Upper lobe of left lung (tissue), 4 donors: Measurements from ENCODE around the gene PAAF1.

Experiments
- EP300 ChIP-seq, 4 donors: sonication (generic); formaldehyde crosslinking; IDR thresholded peaks; one replicate each; pipeline ENCODE4 v1.5.1; 2017; ENCODE audit warnings: antibody characterized with exemption in 4 of 4, control low read depth in 2 of 4
- POLR2AphosphoS5 ChIP-seq, 2 donors: sonication (generic); formaldehyde crosslinking; IDR thresholded peaks; one replicate each; pipeline ENCODE4 v1.5.1; 2017; ENCODE audit warnings: antibody characterized with exemption in 2 of 2
- TF ChIP-seq, protein P1 (sequence below), 6 experiments: fragments of 450-650 bp in 4 of 6; fragments of 200-600 bp in 2 of 6; sonication (generic) in 2 of 6; IDR thresholded peaks; one replicate each; pipeline ENCODE4 v1.5.1; 2016 to 2019; ENCODE audit warnings: antibody characterized with exemption in 6 of 6

DNA sequence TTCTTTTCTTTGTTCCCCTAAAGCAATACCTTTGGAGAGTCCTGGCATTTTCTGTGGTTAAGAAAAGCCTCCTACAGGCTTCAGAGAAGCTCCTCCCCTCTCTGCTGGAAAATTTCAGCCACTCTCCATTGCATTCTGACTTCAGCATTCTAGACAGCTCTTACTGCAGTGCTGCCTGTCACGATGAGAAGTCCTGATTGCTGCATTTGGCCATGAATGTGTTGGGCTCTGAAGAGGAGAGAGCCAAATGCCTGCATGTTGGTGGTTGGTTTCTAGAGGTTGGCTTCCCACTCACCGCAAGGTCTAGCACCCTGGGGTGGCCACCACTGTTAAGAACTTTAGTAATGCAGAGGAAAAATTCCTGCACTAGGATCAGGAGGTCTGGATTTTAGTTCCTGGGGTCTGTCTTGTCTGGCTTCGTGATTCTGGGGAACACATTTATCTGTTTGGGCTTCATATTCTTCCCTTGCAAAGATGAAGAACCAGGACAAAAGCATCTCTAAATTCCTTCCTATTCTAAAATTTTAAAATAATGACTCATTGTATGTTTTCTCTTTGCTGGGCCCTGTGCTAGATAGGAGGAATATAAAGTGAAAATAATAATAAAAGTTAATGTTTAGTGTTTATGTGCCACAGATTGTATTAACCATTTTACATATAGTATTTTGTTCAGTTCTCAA lies 38.2 kb upstream of the PAAF1 start:
- TF ChIP-seq EP300 (IDR thresholded peaks at IDR 0.05) = no peak
- no peak for TF ChIP-seq POLR2AphosphoS5 (IDR thresholded peaks at IDR 0.05)
- TF ChIP-seq, protein P1, sequence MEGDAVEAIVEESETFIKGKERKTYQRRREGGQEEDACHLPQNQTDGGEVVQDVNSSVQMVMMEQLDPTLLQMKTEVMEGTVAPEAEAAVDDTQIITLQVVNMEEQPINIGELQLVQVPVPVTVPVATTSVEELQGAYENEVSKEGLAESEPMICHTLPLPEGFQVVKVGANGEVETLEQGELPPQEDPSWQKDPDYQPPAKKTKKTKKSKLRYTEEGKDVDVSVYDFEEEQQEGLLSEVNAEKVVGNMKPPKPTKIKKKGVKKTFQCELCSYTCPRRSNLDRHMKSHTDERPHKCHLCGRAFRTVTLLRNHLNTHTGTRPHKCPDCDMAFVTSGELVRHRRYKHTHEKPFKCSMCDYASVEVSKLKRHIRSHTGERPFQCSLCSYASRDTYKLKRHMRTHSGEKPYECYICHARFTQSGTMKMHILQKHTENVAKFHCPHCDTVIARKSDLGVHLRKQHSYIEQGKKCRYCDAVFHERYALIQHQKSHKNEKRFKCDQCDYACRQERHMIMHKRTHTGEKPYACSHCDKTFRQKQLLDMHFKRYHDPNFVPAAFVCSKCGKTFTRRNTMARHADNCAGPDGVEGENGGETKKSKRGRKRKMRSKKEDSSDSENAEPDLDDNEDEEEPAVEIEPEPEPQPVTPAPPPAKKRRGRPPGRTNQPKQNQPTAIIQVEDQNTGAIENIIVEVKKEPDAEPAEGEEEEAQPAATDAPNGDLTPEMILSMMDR (IDR thresholded peaks at IDR 0.05) = no peak
